Breast epithelium (tissue), 4 donors: ENCODE measurements around the gene GJB3. TPM values are rescaled to one million over a fixed set of nuclear protein-coding genes. Genes with fewer than 3 reads are reported as not detected.

Experiments
- DNase-seq, 2 donors: peaks; one replicate each; pipeline ENCODE4 v3.0.0-alpha.2; 2019; ENCODE audit warnings: low spot score in 2 of 2
- H3K27ac ChIP-seq, 2 donors: fragments of 200-600 bp; sonication (generic) in 1 of 2; one replicate each; pipeline ENCODE4 v1.5.1; 2016 to 2019; ENCODE audit warnings: mild to moderate bottlenecking in 1 of 2
- H3K27me3 ChIP-seq, 2 donors: fragments of 200-600 bp; sonication (generic) in 1 of 2; one replicate each; pipeline versions ENCODE4 v1.5.1 to v1.6.0; 2017 to 2019; ENCODE audit warnings: control low read depth in 1 of 2, mild to moderate bottlenecking in 1 of 2
- H3K36me3 ChIP-seq: fragments of 200-600 bp; one replicate; pipeline ENCODE4 v1.5.1; 2019
- H3K4me1 ChIP-seq, 2 donors: fragments of 200-600 bp; sonication (generic); one replicate each; pipeline ENCODE4 v1.5.1; 2016 to 2019; ENCODE audit warnings: control low read depth in 1 of 2
- H3K4me3 ChIP-seq, 3 donors: fragments of 200-600 bp; sonication (generic); 1 replicate in 2 of 3; 2 replicates in 1 of 3; pipeline ENCODE4 v1.5.1; 2016 to 2019; ENCODE audit warnings: mild to moderate bottlenecking in 3 of 3, moderate library complexity in 2 of 3
- H3K9me3 ChIP-seq, 2 donors: fragments of 200-600 bp; sonication (generic) in 1 of 2; one replicate each; pipeline ENCODE4 v1.5.1; 2016 to 2019; ENCODE audit warnings: control low read depth in 1 of 2
- CTCF ChIP-seq, 3 donors: fragments of 450-650 bp; IDR thresholded peaks; one replicate each; pipeline ENCODE4 v1.5.1; 2016 to 2017; ENCODE audit warnings: antibody characterized with exemption in 3 of 3, mild to moderate bottlenecking in 3 of 3, moderate library complexity in 3 of 3
- POLR2A ChIP-seq: fragments of 450-650 bp; IDR thresholded peaks from one replicate; pipeline ENCODE4 v1.6.1; 2016; ENCODE audit warnings: antibody characterized with exemption, mild to moderate bottlenecking, moderate library complexity
- POLR2AphosphoS5 ChIP-seq, 3 donors: sonication (generic); formaldehyde crosslinking; IDR thresholded peaks; one replicate each; pipeline ENCODE4 v1.6.1; 2017; ENCODE audit warnings: antibody characterized with exemption in 3 of 3
- intact Hi-C: fragments of 100-400 bp; cut with DNase I; formaldehyde crosslinking; loops from one replicate; pipeline ENCODE4 v1.15.1; 2023; ENCODE audit warnings: low total_unique reads
- total RNA-seq, 3 donors: library from RNA; depleted of rRNA; stranded (reverse); fragments of >200 nt; gene quantifications; one replicate each; pipeline ENCODE4 v1.1.0, GENCODE V29; 2016

Gene GJB3
- total RNA-seq, 3 donors from 2014 or later: 0.33 to 1.2 TPM; not detected in 1

DNA sequence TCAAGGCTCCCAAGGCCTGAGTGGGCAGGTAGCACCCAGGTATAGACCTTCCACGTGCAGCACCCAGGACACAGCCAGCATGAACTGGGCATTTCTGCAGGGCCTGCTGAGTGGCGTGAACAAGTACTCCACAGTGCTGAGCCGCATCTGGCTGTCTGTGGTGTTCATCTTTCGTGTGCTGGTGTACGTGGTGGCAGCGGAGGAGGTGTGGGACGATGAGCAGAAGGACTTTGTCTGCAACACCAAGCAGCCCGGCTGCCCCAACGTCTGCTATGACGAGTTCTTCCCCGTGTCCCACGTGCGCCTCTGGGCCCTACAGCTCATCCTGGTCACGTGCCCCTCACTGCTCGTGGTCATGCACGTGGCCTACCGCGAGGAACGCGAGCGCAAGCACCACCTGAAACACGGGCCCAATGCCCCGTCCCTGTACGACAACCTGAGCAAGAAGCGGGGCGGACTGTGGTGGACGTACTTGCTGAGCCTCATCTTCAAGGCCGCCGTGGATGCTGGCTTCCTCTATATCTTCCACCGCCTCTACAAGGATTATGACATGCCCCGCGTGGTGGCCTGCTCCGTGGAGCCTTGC lies 19.7 kb upstream of the GJB3 start:
- Histone ChIP-seq H3K4me1 (no peaks in the 10 kb centered on the region), H3K36me3 (no peaks in the 10 kb centered on the region), H3K27ac (no peak overlapping the region), H3K9me3 (no peaks in the 10 kb centered on the region), H3K27me3 (no peaks in the 10 kb centered on the region), H3K4me3 (no peak overlapping the region)
- intact Hi-C loops: no loop called here
- no peak for TF ChIP-seq CTCF (IDR thresholded peaks at IDR 0.05)
- no peak for TF ChIP-seq POLR2A
- no peak for TF ChIP-seq POLR2AphosphoS5 (IDR thresholded peaks at IDR 0.05)
- DNase-seq: no peak

GRCh38 chr1:34761776-34762307 lies 19.2 kb upstream of the GJB3 start:
- no peaks in the 10 kb centered on the region for H3K9me3 ChIP-seq
- no peak overlapping the region for H3K27ac ChIP-seq
- intact Hi-C loops: no loop called here
- H3K4me1 ChIP-seq: no peaks in the 10 kb centered on the region
- no peaks in the 10 kb centered on the region for H3K27me3 ChIP-seq
- TF ChIP-seq POLR2AphosphoS5 (IDR thresholded peaks at IDR 0.05): no peak
- no peak for TF ChIP-seq CTCF (IDR thresholded peaks at IDR 0.05)
- no peak for TF ChIP-seq POLR2A
- no peaks in the 10 kb centered on the region for H3K36me3 ChIP-seq
- DNase-seq: no peak
- no peak overlapping the region for H3K4me3 ChIP-seq

GRCh38 chr1:34762474-34763141 lies 18.4 kb upstream of the GJB3 start:
- no peak overlapping the region for H3K4me3 ChIP-seq
- H3K4me1 ChIP-seq: no peaks in the 10 kb centered on the region
- H3K36me3 ChIP-seq: no peaks in the 10 kb centered on the region
- no peaks in the 10 kb centered on the region for H3K27me3 ChIP-seq
- no peak for TF ChIP-seq POLR2AphosphoS5 (IDR thresholded peaks at IDR 0.05)
- TF ChIP-seq POLR2A: no peak
- no peak for TF ChIP-seq CTCF (IDR thresholded peaks at IDR 0.05)
- H3K27ac ChIP-seq: no peak overlapping the region
- H3K9me3 ChIP-seq: no peaks in the 10 kb centered on the region
- intact Hi-C loops: no loop called here
- no peak for DNase-seq

DNA sequence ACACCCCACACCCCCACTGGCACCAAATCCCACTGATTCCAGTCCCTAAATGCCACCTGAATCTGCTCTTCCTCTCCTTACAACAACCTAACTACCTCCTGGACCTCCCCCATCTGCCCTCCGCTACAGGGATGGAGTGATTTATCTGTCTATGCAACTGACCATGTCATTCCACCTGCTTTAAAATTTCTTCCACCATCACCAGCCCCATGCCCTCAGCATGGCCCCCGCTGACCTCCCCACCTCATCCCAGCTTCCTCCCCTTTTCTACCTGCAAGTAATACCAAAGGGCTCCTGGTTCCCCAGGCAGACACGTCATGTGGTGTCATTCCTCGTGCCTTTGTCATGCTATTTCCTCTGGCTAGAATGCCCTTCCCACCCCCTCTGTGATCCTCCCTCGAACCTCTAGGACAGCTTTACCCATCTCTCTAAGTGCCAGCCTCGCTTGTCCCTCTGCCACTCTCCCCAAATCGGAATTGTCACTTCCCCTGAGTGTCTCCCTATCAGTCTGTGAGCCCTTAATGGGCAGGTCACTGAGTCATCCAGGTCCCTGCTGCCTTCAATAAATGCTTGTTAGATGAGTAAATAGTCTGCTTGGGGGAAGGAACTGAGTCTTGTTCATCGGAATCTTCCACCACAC lies 17.8 kb upstream of the GJB3 start:
- Histone ChIP-seq H3K4me1 (no peaks in the 10 kb centered on the region), H3K36me3 (no peaks in the 10 kb centered on the region), H3K4me3 (no peak overlapping the region), H3K9me3 (no peaks in the 10 kb centered on the region), H3K27me3 (no peaks in the 10 kb centered on the region), H3K27ac (no peak overlapping the region)
- no peak for TF ChIP-seq POLR2A
- no peak for TF ChIP-seq CTCF (IDR thresholded peaks at IDR 0.05)
- TF ChIP-seq POLR2AphosphoS5 (IDR thresholded peaks at IDR 0.05): no peak
- intact Hi-C loops: no loop called here
- DNase-seq: no peak

DNA sequence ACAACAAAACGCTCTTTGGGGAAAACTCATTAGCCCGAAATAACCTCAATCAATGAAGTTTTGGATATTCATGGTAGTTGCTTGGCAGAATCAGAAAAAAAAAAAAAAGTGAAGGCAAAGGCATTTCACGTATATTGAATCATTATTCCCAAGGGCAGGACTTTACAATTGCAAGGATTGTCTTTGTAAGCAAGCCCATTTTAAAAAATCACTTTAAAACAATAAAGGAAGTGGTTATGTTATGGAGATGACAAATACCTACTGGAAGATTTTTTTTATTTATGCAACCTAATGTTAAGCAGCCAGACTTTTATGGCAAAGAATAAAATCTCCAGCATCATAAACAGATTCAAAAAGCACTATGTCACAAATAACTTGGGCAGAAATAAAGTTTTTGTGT lies 12.2 kb upstream of the GJB3 start:
- intact Hi-C loops: no loop called here
- no peaks in the 10 kb centered on the region for H3K4me1 ChIP-seq
- no peak overlapping the region for H3K4me3 ChIP-seq
- H3K27ac ChIP-seq: no peak overlapping the region
- H3K36me3 ChIP-seq: no peaks in the 10 kb centered on the region
- DNase-seq: no peak
- no peak for TF ChIP-seq CTCF (IDR thresholded peaks at IDR 0.05)
- TF ChIP-seq POLR2A: no peak
- no peak for TF ChIP-seq POLR2AphosphoS5 (IDR thresholded peaks at IDR 0.05)
- no peaks in the 10 kb centered on the region for H3K9me3 ChIP-seq
- H3K27me3 ChIP-seq: no peaks in the 10 kb centered on the region
